AG10803 (cell line): ENCODE results near the gene UTF1.
"Not testable (repeated sequence)": the region's sequence is repeated elsewhere in the genome, so short reads cannot be mapped to it uniquely, and the experiment has no call there.

Source experiments
- DNase-seq: peaks from one replicate; pipeline ENCODE4 v3.0.0; 2010; ENCODE audit warnings: low read depth
- H3K4me3 ChIP-seq: 2 replicates; pipeline ENCODE4 v1.5.1; 2011; ENCODE audit warnings: mild to moderate bottlenecking, low read length, control low read depth
- TF ChIP-seq, protein P1 (sequence below): conservative IDR thresholded peaks from 2 replicates; pipeline ENCODE4 v1.5.1; 2011; ENCODE audit warnings: mild to moderate bottlenecking, low read length, control low read depth, inconsistent platforms

UTF1 gene

DNA sequence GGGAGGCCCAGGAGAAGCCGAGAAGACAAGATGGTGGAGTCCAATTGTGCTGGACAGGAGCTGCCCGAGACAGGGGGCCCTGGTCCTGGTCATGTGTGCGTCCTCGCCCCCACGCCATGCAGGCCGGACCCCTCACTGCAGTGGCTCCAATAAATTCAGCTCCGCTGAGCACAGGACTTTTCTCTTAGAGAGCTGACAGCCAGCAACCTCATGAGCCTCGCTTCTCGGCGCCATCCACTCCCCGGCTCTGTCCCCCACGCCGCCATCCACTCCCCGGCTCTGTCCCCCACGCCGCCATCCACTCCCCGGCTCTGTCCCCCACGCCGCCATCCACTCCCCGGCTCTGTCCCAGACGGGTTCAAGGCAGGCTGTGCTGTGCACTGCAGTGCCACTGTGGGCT, 2.8 kb upstream of the UTF1 start:
- DNase-seq: no peak
- TF ChIP-seq, protein P1, sequence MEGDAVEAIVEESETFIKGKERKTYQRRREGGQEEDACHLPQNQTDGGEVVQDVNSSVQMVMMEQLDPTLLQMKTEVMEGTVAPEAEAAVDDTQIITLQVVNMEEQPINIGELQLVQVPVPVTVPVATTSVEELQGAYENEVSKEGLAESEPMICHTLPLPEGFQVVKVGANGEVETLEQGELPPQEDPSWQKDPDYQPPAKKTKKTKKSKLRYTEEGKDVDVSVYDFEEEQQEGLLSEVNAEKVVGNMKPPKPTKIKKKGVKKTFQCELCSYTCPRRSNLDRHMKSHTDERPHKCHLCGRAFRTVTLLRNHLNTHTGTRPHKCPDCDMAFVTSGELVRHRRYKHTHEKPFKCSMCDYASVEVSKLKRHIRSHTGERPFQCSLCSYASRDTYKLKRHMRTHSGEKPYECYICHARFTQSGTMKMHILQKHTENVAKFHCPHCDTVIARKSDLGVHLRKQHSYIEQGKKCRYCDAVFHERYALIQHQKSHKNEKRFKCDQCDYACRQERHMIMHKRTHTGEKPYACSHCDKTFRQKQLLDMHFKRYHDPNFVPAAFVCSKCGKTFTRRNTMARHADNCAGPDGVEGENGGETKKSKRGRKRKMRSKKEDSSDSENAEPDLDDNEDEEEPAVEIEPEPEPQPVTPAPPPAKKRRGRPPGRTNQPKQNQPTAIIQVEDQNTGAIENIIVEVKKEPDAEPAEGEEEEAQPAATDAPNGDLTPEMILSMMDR: no peak
- H3K4me3 ChIP-seq: no peak overlapping the region

DNA sequence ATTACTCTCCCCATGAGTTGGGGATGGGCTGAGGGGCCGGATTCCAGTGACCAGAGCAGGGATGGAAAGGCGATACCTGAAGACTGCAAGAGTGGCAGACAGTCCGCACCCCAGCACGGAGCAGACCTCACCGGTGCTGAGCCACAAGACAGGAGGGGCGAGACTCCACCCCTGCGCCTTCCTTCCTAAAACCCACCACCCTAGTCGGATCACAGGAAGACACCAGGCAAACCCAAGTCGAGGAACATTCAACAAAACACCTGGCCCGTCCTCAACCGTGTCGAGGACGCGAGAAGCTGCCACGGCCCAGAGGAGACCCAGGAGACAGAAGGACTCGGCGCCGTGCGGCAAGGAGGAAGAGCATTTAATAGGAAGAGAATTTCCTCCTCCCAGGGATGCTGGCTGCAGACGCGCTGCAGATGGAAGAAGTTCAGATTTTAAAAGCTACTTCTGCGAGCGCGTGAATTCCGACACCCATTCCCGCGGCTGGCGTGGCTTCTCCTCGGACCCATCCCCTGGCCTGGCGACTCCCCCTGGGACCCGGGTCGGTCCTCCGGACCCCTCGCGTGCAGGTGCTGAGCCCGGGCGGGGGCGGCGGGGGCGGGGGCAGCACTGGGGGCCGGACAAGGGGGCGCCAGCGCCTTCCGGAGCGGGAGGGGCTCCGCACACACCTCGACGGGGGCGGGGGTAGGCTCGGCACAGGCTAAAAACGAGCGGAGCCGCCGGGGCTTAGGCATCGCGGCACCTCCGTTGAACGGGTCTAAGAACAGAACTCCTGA, 563 bp upstream of the UTF1 start:
- TF ChIP-seq, protein P1: no peak
- H3K4me3 ChIP-seq: no peak overlapping the region

DNA sequence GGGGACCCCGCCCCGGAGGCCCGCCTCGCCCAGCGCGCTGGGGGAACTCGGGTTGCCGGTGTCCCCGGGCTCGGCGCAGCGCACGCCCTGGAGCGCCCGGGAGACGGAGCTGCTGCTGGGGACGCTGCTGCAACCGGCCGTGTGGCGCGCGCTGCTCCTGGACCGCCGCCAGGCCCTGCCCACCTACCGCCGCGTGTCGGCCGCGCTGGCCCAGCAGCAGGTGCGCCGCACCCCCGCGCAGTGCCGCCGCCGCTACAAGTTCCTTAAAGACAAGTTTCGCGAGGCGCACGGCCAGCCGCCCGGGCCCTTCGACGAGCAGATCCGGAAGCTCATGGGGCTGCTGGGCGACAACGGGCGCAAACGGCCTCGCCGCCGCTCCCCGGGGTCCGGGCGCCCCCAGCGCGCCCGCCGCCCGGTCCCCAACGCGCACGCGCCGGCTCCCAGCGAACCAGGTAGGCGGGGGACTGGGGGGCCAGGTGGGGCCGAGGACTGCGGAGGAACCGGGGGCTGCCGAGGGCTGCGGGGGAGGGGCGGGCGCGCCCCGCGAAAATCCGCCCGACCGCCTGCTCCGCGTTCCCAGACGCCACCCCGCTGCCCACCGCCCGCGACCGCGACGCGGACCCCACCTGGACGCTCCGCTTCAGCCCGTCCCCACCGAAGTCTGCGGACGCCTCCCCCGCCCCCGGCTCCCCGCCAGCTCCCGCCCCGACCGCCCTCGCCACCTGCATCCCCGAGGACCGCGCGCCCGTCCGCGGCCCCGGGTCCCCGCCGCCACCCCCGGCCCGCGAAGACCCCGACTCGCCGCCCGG, 574 bp downstream of the UTF1 start:
- no peak for DNase-seq
- TF ChIP-seq, protein P1: no peak
- no peak overlapping the region for H3K4me3 ChIP-seq

More for the DNA sequence above, 563 bp upstream of the UTF1 start:
- DNase-seq: no peak

DNA sequence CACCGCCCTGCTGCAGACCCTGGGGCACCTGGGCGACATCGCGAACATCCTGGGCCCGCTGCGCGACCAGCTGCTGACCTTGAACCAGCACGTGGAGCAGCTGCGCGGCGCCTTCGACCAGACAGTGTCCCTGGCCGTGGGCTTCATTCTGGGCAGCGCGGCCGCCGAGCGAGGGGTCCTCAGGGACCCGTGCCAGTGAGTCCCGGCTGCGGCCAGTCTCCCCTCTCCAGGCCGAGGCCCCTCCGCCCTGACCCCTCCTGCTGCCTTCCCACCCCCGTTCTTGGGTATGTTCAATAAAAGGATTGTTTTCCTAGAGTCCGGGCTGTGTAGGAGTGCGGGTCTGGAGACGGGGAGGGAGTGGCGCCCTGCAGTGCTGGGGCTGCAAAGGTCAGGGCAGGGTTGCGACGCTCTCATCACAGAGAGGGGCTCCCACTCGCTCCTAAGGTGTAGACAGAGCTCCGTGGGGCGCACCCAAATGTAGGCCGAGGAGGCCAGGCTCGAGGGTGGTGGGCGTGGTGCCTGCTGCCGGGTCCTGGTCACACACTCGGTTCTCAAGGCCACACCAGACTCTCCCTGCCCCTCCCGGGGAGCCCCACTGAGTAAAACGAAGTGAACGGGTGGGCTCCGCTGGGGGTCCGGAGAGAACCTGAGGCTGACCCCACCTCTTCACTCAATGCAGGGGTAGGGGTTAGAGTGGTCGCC, 1.4 kb downstream of the UTF1 start:
- no peak overlapping the region for H3K4me3 ChIP-seq
- TF ChIP-seq, protein P1: no peak
- DNase-seq: no peak

DNA sequence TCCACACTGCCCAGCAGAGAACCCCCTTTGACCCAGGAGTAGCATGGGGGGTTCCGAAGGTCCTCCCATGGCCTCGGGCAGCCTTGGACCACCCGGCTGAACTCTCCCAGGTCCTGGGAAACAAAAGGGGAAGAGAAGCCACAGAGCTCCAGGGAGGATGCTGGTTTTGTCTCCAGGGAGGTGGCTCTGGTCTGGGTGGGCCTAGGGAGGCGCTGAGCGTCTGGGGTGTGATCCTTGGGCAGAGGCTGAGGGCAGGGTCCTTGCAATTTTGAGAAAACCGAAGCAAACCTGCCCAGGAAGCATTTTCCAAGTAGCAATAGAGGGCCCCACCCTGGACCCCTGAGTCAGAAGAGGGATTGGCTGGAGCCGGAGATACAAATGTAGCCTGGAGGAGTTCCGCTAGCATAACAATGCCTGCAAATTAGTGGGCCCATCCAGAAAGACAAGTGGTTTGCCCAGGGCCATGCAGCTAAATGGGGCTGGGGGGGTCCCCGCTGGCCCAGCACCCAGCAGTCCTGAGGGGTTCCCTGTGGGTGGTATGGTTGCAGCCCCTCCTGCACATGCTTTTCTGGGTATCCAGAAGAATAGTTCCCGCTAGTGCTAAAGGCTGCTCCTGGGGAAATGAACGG, 2.0 kb downstream of the UTF1 start:
- no peak for DNase-seq
- H3K4me3 ChIP-seq: no peak overlapping the region
- TF ChIP-seq, protein P1: no peak

DNA sequence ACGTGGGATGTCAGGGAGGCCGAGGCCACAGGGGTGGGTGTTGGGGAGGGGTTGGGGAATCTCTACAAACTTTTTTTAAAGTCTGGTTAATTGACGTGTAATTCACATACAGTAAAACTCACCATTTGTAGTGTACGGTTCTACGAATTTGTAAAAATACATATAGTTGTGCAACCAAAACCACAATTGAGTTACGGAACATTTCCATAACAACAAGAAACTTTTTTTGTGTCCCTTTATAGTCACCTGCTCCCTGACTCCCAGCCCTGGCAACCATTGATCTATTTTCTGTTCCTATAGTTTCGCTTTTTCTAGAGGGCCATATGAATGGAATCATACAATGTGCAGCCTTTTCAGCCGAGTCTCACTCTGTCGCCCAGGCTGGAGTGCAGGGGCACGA, 4.8 kb downstream of the UTF1 start:
- DNase-seq, H3K4me3 ChIP-seq: not testable (repeated sequence)

DNA sequence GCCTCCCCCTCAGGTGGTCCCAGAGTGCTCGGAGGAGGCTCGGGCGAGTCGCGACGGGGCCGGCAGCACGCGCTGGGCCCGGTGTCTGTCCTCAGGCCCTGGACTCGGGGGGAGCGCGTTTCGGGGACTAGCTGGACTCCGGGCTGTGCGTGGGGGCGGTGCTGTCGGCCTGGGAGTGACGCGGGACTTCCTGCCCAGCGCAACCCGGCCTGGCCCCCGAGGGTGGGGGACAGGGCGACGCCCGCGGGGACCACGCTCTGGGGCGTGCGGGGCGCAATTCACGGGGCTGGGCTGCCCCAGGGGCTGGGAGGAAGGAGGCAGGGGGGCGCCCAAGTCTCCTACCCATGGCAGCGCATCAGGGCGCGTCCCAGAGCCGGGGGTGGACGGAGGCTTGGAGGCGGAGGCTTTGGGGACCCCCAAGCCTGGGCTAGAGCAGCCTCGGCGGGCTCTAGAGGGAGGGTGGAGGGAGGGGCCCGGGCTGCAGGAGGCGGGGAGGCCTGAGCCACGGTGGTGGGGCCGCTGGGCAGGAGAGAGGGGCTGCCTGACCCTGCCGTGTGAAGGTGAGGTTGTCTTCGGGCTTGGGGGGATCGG, 5.3 kb downstream of the UTF1 start:
- H3K4me3 ChIP-seq: no peak overlapping the region
- TF ChIP-seq, protein P1: no peak
- no peak for DNase-seq
